Measurements from ENCODE around the gene SYT1.
A peak's percentile ranks its signal among the peaks of the same experiment; 100 is the strongest.

The SYT1 gene

GRCh38 chr12:79414252-79414651 is 549.7 kb downstream of the SYT1 start:
- ATAC-seq (ENCODE audit: low read depth), result no peak
- no peaks in the 10 kb centered on the region for H3K9me3 ChIP-seq (ENCODE audit: severe bottlenecking)
- DNase-seq (ENCODE audit: low spot score), result no peak
- H3K36me3 ChIP-seq (ENCODE audit: low read depth), result no peaks in the 10 kb centered on the region
- peaks cover 23% of the 10 kb centered on the region for H3K4me1 ChIP-seq (ENCODE audit: insufficient read depth, poor library complexity, severe bottlenecking)
- no peak overlapping the region for H3K4me3 ChIP-seq (ENCODE audit: severe bottlenecking)
- no peak for TF ChIP-seq CTCF (IDR thresholded peaks at IDR 0.05; ENCODE audit: poor library complexity, severe bottlenecking)
- H3K27me3 ChIP-seq (ENCODE audit: insufficient read depth, poor library complexity, severe bottlenecking), result no peaks in the 10 kb centered on the region
- H3K27ac ChIP-seq (ENCODE audit: poor library complexity, severe bottlenecking), result no peak overlapping the region

GRCh38 chr12:79415321-79415720 is 550.7 kb downstream of the SYT1 start:
- Histone ChIP-seq H3K27ac (ENCODE audit: poor library complexity, severe bottlenecking) (peak overlapping the region; percentile 24), H3K27me3 (ENCODE audit: insufficient read depth, poor library complexity, severe bottlenecking) (no peaks in the 10 kb centered on the region), H3K9me3 (ENCODE audit: severe bottlenecking) (no peaks in the 10 kb centered on the region), H3K36me3 (ENCODE audit: low read depth) (no peaks in the 10 kb centered on the region), H3K4me1 (ENCODE audit: insufficient read depth, poor library complexity, severe bottlenecking) (peaks cover 24% of the 10 kb centered on the region), H3K4me3 (ENCODE audit: severe bottlenecking) (no peak overlapping the region)
- DNase-seq (ENCODE audit: low spot score) (no peak), ATAC-seq (ENCODE audit: low read depth) (no peak)
- TF ChIP-seq CTCF (IDR thresholded peaks at IDR 0.05; ENCODE audit: poor library complexity, severe bottlenecking), result no peak

DNA sequence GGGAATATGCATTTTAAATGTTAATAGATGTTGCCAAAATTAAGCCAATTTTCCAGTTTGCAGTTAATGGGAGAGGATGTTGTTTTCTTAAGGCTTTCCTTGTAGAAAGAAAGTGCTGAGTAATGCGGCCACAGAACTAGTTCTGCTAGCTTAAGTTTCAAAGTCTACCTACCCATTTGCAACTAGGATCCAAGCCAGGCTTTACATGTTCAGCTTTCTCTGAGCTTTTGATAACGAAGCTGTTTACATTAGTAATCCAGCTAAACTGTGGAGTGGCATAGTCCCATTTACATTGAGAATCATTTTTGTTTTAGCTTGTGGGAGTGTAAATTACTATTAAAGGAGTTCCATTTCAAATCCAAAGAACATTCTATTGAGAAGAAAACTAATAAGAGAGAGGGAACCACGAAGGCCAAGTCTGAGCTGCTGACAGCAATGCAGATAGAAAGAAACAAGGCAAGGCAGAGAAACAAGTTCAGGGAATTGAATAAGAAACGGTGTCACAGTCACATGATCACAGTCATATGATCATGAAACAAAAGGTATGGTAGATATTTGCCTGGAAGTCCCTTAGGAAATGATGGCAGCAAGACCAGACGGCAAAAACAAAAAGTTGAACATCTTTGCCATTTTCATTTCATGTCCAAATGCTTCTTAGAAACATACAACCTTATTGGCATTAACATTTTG is 551.3 kb downstream of the SYT1 start:
- peak overlapping the region; percentile 24 for H3K27ac ChIP-seq (ENCODE audit: poor library complexity, severe bottlenecking)

DNA sequence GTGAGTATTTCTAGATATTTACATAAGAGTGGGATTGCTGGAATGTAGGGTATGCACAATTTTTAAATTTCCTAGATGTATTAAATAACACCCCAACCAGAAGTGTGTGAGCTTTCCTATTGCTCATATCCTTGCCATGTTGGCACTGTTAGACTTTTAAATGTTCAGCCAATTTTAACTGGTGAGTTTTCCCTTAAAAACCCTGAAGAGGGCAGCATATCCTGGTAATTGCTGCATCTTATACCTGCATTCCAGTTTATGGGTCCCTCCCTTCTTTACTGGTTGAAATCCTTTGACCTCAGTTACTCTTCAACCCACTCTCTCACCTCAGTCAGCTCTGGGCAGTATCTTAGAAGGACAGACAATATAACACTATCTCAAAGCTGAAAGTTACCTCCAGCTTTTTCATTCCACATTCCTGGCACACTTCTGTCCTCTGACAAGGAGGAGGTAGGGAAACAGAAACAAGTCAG is 555.6 kb downstream of the SYT1 start:
- Histone ChIP-seq H3K4me1 (ENCODE audit: insufficient read depth, poor library complexity, severe bottlenecking) (peaks cover 49% of the 10 kb centered on the region), H3K4me3 (ENCODE audit: severe bottlenecking) (no peak overlapping the region), H3K27me3 (ENCODE audit: insufficient read depth, poor library complexity, severe bottlenecking) (no peaks in the 10 kb centered on the region), H3K36me3 (ENCODE audit: low read depth) (no peaks in the 10 kb centered on the region), H3K27ac (ENCODE audit: poor library complexity, severe bottlenecking) (peak overlapping the region; percentile 66), H3K9me3 (ENCODE audit: severe bottlenecking) (no peaks in the 10 kb centered on the region)
- ATAC-seq (ENCODE audit: low read depth) (peak; percentile 69), DNase-seq (ENCODE audit: low spot score) (no peak)
- TF ChIP-seq CTCF (IDR thresholded peaks at IDR 0.05; ENCODE audit: poor library complexity, severe bottlenecking), result peak; percentile 90

More for the DNA sequence above, 551.3 kb downstream of the SYT1 start:
- Histone ChIP-seq H3K9me3 (ENCODE audit: severe bottlenecking) (no peaks in the 10 kb centered on the region), H3K36me3 (ENCODE audit: low read depth) (no peaks in the 10 kb centered on the region), H3K27me3 (ENCODE audit: insufficient read depth, poor library complexity, severe bottlenecking) (no peaks in the 10 kb centered on the region), H3K4me1 (ENCODE audit: insufficient read depth, poor library complexity, severe bottlenecking) (peaks cover 30% of the 10 kb centered on the region), H3K4me3 (ENCODE audit: severe bottlenecking) (no peak overlapping the region)
- no peak for TF ChIP-seq CTCF (IDR thresholded peaks at IDR 0.05; ENCODE audit: poor library complexity, severe bottlenecking)
- ATAC-seq (ENCODE audit: low read depth), result no peak
- DNase-seq (ENCODE audit: low spot score), result no peak

GRCh38 chr12:79421236-79421740 is 556.7 kb downstream of the SYT1 start:
- no peaks in the 10 kb centered on the region for H3K36me3 ChIP-seq (ENCODE audit: low read depth)
- ATAC-seq (ENCODE audit: low read depth) (no peak), DNase-seq (ENCODE audit: low spot score) (no peak)
- TF ChIP-seq CTCF (IDR thresholded peaks at IDR 0.05; ENCODE audit: poor library complexity, severe bottlenecking), result no peak
- peaks cover 39% of the 10 kb centered on the region for H3K4me1 ChIP-seq (ENCODE audit: insufficient read depth, poor library complexity, severe bottlenecking)
- no peaks in the 10 kb centered on the region for H3K27me3 ChIP-seq (ENCODE audit: insufficient read depth, poor library complexity, severe bottlenecking)
- no peak overlapping the region for H3K4me3 ChIP-seq (ENCODE audit: severe bottlenecking)
- H3K27ac ChIP-seq (ENCODE audit: poor library complexity, severe bottlenecking), result peak overlapping the region; percentile 66
- H3K9me3 ChIP-seq (ENCODE audit: severe bottlenecking), result no peaks in the 10 kb centered on the region

All from RWPE2 (cell line).